ENCODE data around the gene TMEM40. TPM values are rescaled to one million over a fixed set of nuclear protein-coding genes. Genes with fewer than 3 reads are reported as not detected.

TMEM40 gene
- total RNA-seq, 4 donors from 2014 or later, result 46.4 to 93.6 (median 50.7) TPM

DNA sequence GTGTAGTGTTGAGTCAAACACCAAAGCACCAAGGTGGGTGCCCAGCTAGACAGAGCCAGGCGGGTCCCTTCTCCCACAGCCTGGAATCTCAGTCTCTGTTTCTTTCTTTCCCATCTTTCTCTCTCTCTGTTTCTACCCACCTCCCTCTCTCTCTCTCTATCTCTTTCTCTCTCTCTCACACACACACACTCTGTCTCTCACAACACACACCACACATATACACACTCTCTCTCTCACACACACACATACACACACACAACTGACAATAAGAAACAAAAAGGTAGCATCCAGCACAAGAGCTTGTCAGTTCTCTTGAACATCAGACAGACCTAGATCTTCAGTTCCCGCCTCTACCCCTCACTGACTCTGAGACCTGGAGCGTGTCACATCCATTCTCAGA is 2.4 kb downstream of the TMEM40 start:
- TF ChIP-seq, protein P1, sequence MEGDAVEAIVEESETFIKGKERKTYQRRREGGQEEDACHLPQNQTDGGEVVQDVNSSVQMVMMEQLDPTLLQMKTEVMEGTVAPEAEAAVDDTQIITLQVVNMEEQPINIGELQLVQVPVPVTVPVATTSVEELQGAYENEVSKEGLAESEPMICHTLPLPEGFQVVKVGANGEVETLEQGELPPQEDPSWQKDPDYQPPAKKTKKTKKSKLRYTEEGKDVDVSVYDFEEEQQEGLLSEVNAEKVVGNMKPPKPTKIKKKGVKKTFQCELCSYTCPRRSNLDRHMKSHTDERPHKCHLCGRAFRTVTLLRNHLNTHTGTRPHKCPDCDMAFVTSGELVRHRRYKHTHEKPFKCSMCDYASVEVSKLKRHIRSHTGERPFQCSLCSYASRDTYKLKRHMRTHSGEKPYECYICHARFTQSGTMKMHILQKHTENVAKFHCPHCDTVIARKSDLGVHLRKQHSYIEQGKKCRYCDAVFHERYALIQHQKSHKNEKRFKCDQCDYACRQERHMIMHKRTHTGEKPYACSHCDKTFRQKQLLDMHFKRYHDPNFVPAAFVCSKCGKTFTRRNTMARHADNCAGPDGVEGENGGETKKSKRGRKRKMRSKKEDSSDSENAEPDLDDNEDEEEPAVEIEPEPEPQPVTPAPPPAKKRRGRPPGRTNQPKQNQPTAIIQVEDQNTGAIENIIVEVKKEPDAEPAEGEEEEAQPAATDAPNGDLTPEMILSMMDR (IDR thresholded peaks at IDR 0.05), result no peak
- no peak for TF ChIP-seq POLR2A (IDR thresholded peaks at IDR 0.05)
- intact Hi-C loops (cut with DNase I; ENCODE audit: low total_unique reads), result no loop called here
- no peak overlapping the region for H3K4me3 ChIP-seq (ENCODE audit: low read depth, poor library complexity, severe bottlenecking)
- no peak for DNase-seq (ENCODE audit: low spot score in 2 of 2)
- WGBS, 2 donors, result 93 to 99% methylated on average over 3 of the region's 3 CpGs

DNA sequence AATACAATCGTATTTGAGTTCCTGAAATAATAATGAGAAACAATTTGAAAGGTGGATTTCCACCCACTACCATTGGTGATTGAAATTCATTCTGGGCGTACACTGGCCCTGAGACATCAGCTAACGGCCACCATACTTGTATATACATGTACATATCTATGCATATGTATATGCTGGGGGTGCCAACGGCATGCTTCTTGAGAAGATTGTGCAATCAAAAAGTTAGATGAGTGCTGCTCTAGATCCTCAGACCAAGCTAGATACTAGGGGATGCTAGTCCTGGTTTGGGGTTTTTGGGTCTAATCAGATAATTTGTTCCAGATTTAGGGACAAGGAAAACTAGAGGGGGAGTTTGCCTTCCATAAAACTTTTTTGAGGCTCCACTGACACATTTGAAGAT is 2.9 kb downstream of the TMEM40 start:
- no peak overlapping the region for H3K4me3 ChIP-seq (ENCODE audit: low read depth, poor library complexity, severe bottlenecking)
- intact Hi-C loops (cut with DNase I; ENCODE audit: low total_unique reads), result no loop called here
- WGBS, 2 donors, result 60 to 73% methylated on average over 4 of the region's 4 CpGs
- TF ChIP-seq, protein P1 (IDR thresholded peaks at IDR 0.05), result no peak
- no peak for TF ChIP-seq POLR2A (IDR thresholded peaks at IDR 0.05)
- no peak for DNase-seq (ENCODE audit: low spot score in 2 of 2)

DNA sequence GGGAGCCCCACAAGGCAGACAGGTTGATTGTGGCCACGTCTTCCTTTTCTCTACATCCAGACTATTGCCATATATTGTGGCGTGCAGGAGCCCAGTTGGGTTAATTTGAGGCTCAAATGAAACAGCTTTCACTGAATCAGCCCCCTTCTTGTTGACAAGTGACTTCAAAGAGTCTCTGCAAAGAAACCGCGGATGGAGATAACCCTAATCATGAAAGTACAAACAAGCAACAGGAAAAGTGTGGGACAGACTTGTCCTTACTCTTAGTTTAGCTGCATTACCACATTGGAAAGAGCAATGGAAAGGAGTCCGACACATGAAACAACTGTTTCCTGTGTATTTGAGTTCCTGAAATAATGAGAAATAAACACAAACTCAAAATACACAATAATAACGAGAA is 3.3 kb downstream of the TMEM40 start:
- DNase-seq (ENCODE audit: low spot score in 2 of 2), result no peak
- WGBS, 2 donors, result 72 to 76% methylated on average over 6 of the region's 6 CpGs
- no peak for TF ChIP-seq POLR2A (IDR thresholded peaks at IDR 0.05)
- TF ChIP-seq, protein P1 (IDR thresholded peaks at IDR 0.05), result no peak
- intact Hi-C loops (cut with DNase I; ENCODE audit: low total_unique reads), result no loop called here
- H3K4me3 ChIP-seq (ENCODE audit: low read depth, poor library complexity, severe bottlenecking), result no peak overlapping the region

DNA sequence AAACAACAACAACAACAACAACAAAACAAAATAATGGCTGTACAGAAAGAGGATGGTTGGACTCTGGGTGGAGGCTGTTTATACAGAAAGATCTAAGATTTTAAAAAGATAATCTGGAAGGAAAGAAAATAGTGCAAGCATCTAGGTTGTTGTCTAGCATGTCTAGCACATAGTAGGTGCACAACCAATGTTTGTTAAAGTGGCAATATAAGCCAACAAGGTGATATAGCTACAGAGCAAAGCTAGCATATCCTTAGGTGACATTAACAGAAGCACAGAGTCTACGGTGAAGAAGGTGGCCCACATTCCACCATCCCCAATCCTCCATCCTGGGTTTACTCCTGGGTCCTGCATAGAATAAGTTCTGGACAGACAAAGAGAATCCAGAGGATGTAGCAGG is 4.7 kb downstream of the TMEM40 start:
- TF ChIP-seq, protein P1 (IDR thresholded peaks at IDR 0.05), result no peak
- TF ChIP-seq POLR2A (IDR thresholded peaks at IDR 0.05), result no peak
- 83 to 100% methylated on average over 1 of the region's 1 CpG for WGBS, 2 donors
- intact Hi-C loops (cut with DNase I; ENCODE audit: low total_unique reads), result no loop called here
- H3K4me3 ChIP-seq (ENCODE audit: low read depth, poor library complexity, severe bottlenecking), result no peak overlapping the region
- no peak for DNase-seq (ENCODE audit: low spot score in 2 of 2)

DNA sequence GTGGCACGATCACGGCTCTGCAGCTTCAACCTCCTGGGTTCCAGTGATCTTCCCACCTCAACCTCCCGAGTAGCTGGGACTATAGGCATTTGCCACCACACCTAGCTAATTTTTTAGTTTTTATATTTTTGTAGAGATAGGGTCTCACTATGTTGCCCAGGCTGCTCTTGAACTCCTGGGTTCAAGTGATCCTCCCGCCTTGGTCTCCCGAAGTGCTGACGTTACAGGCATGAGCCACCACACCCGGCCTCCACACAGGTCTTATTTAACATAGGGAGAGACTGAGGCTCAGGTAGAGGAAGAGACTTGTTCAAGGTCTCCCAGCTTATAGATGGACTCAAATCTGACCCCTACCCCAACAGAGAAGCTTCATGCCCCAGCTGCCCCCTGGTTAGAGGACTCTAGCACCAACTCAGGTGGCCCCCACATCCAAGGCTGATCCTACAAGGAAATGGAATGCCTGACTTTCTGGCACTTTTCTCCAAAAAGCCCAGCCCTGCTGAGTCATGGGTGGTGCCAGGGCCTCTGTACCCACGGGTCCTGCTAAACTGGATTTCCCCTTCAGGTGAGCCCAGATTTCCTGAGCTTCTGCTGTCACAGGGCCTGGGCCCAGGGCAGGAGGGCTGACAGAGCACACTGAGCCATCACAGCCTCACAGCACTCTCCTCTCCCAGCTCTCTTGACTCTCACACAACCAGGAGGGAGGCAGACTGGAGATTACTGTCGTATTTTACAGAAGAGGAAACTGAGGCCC is 5.6 kb downstream of the TMEM40 start:
- intact Hi-C loops (cut with DNase I; ENCODE audit: low total_unique reads), result no loop called here
- no peak for DNase-seq (ENCODE audit: low spot score in 2 of 2)
- 74 to 78% methylated on average over 9 of the region's 9 CpGs for WGBS, 2 donors
- H3K4me3 ChIP-seq (ENCODE audit: low read depth, poor library complexity, severe bottlenecking), result no peak overlapping the region
- TF ChIP-seq, protein P1 (IDR thresholded peaks at IDR 0.05), result no peak
- no peak for TF ChIP-seq POLR2A (IDR thresholded peaks at IDR 0.05)

DNA sequence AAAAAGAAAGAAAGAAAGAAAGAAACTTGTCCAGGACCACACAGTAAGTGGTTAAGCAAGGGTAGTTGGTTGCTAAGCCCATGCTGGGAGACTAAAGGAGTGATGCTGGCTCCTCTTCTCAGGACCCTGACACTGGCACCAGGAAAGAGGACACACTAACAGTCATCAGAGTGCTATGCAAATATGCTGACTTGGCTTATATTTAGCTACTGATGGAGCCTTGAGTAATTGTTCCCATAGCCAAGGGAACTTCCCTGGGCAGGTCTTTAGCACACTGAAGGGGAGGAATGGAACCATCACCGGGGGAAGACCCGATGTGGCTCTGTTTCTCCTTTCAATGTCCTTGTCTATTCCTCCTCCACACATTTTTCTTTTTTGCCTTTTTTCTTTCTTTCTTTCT is 6.2 kb downstream of the TMEM40 start:
- no peak overlapping the region for H3K4me3 ChIP-seq (ENCODE audit: low read depth, poor library complexity, severe bottlenecking)
- 55 to 75% methylated on average over 2 of the region's 2 CpGs for WGBS, 2 donors
- DNase-seq (ENCODE audit: low spot score in 2 of 2), result no peak
- no peak for TF ChIP-seq POLR2A (IDR thresholded peaks at IDR 0.05)
- TF ChIP-seq, protein P1 (IDR thresholded peaks at IDR 0.05), result no peak
- intact Hi-C loops (cut with DNase I; ENCODE audit: low total_unique reads), result no loop called here
